ENCODE measurements around the gene HOXC5.
A peak's percentile ranks its signal among the peaks of the same experiment; 100 is the strongest.

Gene HOXC5

GRCh38 chr12:54047160-54047963 lies 14.5 kb downstream of the HOXC5 start:
- no peak for DNase-seq (ENCODE audit: low spot score)

DNA sequence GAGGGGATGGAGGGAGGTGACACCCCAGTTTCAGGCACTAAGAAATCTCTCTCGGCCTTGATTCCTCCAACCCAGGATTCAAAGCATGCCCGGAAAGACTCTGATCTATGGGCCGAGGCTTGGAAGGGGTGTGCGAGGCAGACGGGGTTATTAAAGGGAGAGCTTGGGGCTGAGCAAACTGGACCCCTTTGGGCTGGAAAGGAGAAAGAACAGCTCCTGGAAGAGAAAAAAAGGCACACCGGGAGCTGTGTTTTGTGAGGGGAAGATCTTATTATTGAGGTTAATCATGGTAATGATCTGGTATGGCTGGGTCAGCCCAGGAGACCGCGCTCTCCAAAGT lies 15.1 kb downstream of the HOXC5 start:
- no peak for DNase-seq (ENCODE audit: low spot score)

DNA sequence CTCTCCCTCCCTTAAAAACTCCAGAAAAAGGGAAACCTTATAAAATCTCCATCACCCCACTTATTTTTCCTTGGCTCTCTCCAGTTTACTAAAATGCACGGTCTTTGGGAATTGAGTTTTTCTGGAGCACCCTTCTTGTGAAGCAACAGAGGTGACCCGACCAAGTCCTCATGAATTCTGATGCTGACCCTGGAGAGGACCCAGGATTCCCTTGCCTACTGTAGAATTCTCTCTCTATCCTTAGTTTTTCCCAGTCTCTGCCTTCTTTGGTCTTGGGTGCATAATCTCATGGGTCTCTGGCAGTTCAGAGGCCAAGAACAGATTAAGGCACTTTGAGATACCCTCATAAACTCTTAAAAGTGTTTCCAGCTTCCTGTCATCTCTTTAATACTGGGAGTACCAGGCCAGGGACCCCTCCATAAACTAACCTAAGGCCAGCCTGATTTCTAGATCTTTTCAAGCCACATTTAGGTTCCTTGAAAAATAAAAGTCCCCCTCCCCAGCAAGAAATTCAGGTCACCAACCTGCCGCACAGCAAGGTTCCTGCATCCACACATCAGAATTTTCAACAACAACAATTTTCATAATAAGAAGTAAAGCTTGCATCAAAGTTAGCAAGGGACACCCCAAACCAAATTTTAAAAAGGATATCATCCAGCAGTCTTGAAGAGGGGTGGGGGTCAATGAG lies 15.7 kb downstream of the HOXC5 start:
- DNase-seq (ENCODE audit: low spot score) = no peak

DNA sequence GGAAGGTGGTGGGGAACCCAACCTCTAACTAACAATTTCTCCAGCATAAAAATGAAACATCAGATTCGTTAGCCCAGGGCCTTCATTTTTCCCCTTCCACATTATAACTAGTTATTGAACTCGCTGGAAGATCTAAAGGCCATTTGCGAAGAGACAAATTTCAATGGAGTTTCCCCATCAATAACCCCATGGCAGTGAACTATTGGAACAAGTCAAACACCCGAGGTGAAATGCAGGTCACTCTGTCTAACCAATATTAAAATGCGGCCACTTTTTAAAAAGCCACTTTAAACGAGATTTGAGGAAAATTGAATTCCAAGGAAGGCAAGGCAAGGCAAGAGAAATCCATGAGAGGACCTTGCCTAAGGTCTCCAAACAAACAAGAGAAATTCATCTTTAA lies 16.3 kb downstream of the HOXC5 start:
- DNase-seq (ENCODE audit: low spot score) = no peak

DNA sequence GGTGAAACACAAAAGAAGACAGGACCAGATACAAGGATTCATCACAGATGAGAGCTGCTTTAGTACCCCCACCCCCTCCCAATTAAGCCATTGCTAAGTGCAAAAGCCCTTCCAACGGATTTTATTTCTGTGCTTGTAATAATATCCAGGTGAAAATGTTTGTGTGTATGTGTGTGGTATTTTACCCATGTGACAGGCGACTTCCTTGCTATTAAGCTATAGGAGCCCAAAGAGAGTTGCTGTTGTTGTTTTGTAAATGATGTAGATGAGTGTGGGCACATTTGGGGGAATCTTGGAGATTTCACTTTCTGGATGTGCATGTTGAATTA lies 17.6 kb downstream of the HOXC5 start:
- no peak for DNase-seq (ENCODE audit: low spot score)

- DNase-seq (ENCODE audit: low spot score) = no peak
These were observed 18.4 kb downstream of the HOXC5 start for GRCh38 chr12:54051026-54051842.

GRCh38 chr12:54051874-54052437 lies 19.1 kb downstream of the HOXC5 start:
- DNase-seq (ENCODE audit: low spot score) = no peak

GRCh38 chr12:54052438-54053002 lies 19.7 kb downstream of the HOXC5 start:
- DNase-seq (ENCODE audit: low spot score) = peak; percentile 64

- no peak for DNase-seq (ENCODE audit: low spot score)
These were observed 20.3 kb downstream of the HOXC5 start for GRCh38 chr12:54053003-54053750.

- no peak for DNase-seq (ENCODE audit: low spot score)
These were observed 21.2 kb downstream of the HOXC5 start, which contains the start of gene HOXC4 for GRCh38 chr12:54053751-54054741. Gene HOXC4 (plus strand): TSS chr12:54053835. CDS start chr12:54053923, 88 bp downstream.

DNA sequence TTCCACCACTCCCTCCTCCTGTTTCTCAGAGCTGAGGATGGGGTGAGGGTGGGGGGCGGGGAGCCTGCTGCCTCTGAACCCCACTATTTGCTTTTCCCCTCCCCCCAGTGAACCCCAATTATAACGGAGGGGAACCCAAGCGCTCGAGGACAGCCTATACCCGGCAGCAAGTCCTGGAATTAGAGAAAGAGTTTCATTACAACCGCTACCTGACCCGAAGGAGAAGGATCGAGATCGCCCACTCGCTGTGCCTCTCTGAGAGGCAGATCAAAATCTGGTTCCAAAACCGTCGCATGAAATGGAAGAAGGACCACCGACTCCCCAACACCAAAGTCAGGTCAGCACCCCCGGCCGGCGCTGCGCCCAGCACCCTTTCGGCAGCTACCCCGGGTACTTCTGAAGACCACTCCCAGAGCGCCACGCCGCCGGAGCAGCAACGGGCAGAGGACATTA lies 21.9 kb downstream of the HOXC5 start:
- DNase-seq (ENCODE audit: low spot score) = no peak

GRCh38 chr12:54055552-54055951 lies 22.7 kb downstream of the HOXC5 start:
- DNase-seq (ENCODE audit: low spot score) = no peak

- DNase-seq (ENCODE audit: low spot score) = no peak
These were observed 23.3 kb downstream of the HOXC5 start for GRCh38 chr12:54056110-54056509.

DNA sequence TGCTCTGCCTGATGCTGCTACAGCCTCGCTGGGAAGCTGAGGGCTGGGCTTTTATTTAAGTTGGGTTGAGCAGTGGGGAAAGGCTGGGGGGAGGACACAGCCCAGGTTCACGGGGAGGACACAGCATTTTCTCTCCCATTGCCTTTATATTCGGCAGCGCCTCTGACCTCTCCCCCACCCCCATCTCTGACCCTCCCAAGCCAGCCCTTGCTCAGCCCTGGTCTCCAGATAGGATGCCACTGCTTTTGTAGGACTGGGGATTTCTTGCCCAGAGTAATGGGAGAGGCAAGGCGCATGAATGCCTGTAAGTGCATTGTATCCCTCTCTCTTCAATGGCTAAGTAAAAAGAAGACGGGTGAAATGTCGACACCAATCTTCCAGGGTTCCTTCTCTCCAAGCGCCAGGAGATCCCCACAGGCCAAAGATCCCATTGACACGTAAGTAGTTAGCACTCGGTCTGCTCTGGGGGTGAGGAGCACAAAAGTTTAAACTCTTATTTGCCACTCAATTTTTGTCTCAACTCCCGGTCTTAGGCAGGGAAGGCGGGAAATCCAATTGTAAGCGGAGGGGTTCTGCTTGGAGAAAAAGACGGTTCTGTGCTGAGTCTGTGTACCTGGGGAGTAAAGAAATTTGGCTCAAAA lies 25.4 kb downstream of the HOXC5 start:
- no peak for DNase-seq (ENCODE audit: low spot score)

DNA sequence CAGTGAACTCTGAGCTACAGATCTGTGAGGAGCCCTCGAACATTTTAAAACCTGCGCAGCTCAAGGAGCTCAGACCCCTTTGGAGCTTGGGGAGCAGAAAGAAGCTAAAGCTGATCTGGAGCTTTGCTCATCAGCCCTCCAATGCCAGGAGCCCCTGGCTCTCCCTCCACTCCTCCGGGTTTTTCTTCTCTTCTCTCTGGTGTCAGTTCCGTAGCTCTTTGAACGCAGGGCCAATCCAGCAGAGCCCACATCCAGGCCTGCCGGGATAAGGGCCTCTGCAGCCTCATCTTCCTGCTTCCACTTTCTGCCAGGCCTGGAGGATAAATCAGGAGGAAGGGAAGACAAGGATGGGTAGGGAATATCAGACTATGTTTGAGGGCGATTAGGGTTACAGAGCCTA lies 26.8 kb downstream of the HOXC5 start:
- DNase-seq (ENCODE audit: low spot score) = no peak

DNA sequence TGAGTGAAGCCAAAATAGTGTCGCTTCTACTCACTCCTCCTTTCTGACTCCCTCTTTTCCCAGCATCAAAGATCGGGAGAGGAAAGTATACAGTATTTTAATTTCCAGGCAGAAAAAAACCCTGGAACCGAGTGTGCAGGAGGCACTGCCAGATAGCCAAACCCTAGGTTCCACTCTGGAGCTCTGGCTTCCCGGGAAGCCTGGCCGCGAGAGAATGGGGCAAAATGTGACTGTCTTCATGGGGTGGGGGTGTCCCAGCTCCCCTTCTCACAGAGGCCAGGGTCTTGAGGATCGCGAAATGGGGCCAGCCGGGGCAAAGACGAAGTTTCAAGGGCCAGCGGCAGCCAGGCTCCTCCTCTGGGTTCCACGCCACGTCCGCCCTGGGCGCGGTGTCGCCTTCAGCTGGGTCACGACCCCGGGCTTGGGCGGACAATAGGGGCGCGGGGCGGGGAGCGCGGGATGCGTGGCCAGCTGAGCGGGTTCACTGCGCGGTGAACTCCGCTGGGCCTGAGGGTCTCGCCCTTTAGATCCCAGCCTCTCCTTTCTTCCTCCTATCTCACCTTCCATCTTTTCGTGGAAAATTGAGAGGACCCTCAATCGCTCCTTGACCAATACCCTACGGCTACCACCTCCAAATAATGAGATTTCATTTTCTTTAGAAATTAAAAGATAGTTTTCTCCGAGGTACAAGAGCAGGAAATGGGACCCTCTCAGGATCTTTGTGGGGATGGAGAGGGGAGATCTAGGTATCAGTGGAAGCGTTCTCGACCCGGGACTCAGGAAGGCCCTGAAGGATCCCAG lies 27.5 kb downstream of the HOXC5 start:
- no peak for DNase-seq (ENCODE audit: low spot score)

DNA sequence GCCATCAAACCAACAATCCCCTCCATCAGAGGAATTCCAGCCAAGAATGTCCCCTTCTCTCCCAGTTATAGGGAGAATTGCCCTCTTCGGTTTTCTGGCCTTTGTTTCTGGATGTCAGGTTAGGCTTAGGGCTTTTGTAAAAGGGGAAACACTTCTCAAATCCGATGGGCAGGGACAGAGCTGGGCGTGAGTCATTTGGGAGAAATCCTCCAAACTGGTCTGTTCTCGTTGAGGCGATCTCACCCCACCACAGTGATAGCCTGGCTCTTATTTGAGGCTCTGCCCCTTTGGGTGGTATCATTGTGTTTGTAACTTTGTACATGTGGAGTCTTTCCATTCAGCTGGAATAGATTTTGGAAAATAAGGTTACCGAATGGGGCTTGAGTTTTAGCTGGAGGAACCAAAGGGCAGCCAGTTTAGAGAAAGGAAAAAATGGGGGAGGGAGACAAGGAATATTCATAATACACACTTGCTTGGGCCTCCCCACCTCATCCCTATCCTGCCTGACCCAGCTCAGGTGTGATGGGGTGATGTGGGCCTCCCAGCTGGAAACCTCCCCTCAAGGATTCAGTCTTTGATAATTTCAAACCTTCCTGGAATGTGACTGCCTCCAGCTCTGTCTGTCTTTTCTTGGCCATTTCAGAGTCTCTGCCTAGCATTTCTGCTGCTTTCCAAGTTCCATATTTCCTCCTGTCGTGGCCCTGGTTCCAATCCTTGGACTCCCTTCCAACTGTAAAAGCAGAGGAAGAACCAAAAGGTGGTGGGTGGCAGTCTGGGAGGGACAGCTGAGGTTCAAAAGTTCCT lies 28.3 kb downstream of the HOXC5 start:
- peak; percentile 57 for DNase-seq (ENCODE audit: low spot score)

DNA sequence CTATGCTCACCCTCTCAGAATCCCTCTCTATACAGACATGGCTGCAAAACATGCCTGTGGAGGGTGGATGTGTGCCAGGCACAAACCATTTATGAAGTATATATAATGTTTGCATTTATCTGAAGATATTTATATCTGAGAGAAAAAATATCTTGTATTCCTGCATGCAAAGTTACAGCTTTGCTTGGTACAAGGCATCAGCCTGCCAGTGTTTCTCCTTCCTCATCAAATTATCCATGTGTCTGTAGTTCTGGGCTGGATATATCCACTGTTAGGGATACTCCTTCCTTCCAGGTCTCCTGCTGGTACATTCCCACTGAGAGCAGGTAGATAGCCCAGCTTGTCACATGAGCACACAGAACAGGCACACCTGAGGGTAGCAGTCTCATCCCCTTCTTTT lies 32.8 kb downstream of the HOXC5 start:
- DNase-seq (ENCODE audit: low spot score) = no peak

All from AG08395 (cell line).